Measurements from ENCODE around the gene MESP1. TPM values are rescaled to one million over a fixed set of nuclear protein-coding genes. Genes with fewer than 3 reads are reported as not detected.

MESP1 gene
- total and polyA plus RNA-seq, 2 of the 13 experiments (the other 11 are each of a cell fraction or from before 2014, with no cell fraction given), result not detected

DNA sequence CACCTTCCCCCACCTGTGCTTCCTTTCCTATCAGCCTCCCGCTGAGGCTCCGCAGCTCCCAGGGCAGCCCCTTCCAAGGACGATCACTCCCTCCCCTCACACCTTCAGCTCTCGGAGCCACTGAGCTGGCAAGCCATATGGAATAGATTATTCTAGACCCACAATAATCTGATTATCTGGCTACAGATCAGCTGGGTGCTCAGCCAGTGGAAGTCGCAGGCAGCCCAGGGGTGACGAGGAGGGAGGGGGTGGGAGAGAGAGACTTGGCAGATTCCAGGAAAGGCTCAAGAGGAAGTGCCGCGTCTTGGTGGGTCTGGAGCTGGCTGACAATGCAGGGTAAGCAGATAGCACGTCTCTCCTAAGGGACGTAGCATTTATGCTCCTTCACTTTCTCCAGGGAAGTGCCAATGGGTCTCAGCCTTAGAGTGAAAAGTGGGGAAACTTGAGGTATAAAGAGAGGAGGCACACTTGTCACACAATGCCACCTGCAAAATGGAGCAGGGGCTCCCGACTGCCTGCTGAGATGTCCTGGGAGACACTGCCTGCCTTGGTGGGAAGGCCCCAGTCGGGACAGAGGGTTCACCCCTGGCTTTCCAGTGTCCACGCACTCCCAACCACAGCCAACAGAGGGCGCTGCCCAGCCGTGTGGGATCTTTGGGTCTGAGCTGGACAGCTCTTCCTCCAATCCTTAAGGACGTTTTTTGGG, 9.4 kb upstream of the MESP1 start (continued):
- TF ChIP-seq ZNF558 (CRISPR knock-in tag; IDR thresholded peaks at IDR 0.05; ENCODE audit: borderline replicate concordance) (no peak), ZNF674 (CRISPR knock-in tag; IDR thresholded peaks at IDR 0.05; ENCODE audit: low read depth) (no peak), AHR (CRISPR knock-in tag; IDR thresholded peaks at IDR 0.05) (no peak), YY1 (IDR thresholded peaks at IDR 0.05; ENCODE audit: insufficient read depth, insufficient replicate concordance, low read depth, low read length) (peak; percentile 33), ZNF354B (CRISPR knock-in tag; IDR thresholded peaks at IDR 0.05) (no peak), SRSF9 (IDR thresholded peaks at IDR 0.05; ENCODE audit: borderline replicate concordance, insufficient read depth, low read depth, low read length, poor library complexity, severe bottlenecking) (no peak)
- TF ChIP-seq, protein P1, sequence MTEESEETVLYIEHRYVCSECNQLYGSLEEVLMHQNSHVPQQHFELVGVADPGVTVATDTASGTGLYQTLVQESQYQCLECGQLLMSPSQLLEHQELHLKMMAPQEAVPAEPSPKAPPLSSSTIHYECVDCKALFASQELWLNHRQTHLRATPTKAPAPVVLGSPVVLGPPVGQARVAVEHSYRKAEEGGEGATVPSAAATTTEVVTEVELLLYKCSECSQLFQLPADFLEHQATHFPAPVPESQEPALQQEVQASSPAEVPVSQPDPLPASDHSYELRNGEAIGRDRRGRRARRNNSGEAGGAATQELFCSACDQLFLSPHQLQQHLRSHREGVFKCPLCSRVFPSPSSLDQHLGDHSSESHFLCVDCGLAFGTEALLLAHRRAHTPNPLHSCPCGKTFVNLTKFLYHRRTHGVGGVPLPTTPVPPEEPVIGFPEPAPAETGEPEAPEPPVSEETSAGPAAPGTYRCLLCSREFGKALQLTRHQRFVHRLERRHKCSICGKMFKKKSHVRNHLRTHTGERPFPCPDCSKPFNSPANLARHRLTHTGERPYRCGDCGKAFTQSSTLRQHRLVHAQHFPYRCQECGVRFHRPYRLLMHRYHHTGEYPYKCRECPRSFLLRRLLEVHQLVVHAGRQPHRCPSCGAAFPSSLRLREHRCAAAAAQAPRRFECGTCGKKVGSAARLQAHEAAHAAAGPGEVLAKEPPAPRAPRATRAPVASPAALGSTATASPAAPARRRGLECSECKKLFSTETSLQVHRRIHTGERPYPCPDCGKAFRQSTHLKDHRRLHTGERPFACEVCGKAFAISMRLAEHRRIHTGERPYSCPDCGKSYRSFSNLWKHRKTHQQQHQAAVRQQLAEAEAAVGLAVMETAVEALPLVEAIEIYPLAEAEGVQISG (CRISPR knock-in tag; IDR thresholded peaks at IDR 0.05), result 0 out of 2 replicates have a peak, but pooled peaks have one; percentile 38
- TF ChIP-seq, protein P2, sequence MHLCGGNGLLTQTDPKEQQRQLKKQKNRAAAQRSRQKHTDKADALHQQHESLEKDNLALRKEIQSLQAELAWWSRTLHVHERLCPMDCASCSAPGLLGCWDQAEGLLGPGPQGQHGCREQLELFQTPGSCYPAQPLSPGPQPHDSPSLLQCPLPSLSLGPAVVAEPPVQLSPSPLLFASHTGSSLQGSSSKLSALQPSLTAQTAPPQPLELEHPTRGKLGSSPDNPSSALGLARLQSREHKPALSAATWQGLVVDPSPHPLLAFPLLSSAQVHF (CRISPR knock-in tag; IDR thresholded peaks at IDR 0.05), result no peak
- TF ChIP-seq, protein P3, sequence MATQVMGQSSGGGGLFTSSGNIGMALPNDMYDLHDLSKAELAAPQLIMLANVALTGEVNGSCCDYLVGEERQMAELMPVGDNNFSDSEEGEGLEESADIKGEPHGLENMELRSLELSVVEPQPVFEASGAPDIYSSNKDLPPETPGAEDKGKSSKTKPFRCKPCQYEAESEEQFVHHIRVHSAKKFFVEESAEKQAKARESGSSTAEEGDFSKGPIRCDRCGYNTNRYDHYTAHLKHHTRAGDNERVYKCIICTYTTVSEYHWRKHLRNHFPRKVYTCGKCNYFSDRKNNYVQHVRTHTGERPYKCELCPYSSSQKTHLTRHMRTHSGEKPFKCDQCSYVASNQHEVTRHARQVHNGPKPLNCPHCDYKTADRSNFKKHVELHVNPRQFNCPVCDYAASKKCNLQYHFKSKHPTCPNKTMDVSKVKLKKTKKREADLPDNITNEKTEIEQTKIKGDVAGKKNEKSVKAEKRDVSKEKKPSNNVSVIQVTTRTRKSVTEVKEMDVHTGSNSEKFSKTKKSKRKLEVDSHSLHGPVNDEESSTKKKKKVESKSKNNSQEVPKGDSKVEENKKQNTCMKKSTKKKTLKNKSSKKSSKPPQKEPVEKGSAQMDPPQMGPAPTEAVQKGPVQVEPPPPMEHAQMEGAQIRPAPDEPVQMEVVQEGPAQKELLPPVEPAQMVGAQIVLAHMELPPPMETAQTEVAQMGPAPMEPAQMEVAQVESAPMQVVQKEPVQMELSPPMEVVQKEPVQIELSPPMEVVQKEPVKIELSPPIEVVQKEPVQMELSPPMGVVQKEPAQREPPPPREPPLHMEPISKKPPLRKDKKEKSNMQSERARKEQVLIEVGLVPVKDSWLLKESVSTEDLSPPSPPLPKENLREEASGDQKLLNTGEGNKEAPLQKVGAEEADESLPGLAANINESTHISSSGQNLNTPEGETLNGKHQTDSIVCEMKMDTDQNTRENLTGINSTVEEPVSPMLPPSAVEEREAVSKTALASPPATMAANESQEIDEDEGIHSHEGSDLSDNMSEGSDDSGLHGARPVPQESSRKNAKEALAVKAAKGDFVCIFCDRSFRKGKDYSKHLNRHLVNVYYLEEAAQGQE (IDR thresholded peaks at IDR 0.05; ENCODE audit: borderline replicate concordance in 1 of 2, low read depth in 1 of 2, low read length in 2 of 2), result peak; percentile 10 to 84
- TF ChIP-seq, protein P4, sequence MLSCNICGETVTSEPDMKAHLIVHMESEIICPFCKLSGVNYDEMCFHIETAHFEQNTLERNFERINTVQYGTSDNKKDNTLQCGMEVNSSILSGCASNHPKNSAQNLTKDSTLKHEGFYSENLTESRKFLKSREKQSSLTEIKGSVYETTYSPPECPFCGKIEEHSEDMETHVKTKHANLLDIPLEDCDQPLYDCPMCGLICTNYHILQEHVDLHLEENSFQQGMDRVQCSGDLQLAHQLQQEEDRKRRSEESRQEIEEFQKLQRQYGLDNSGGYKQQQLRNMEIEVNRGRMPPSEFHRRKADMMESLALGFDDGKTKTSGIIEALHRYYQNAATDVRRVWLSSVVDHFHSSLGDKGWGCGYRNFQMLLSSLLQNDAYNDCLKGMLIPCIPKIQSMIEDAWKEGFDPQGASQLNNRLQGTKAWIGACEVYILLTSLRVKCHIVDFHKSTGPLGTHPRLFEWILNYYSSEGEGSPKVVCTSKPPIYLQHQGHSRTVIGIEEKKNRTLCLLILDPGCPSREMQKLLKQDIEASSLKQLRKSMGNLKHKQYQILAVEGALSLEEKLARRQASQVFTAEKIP (CRISPR knock-in tag; IDR thresholded peaks at IDR 0.05; ENCODE audit: borderline replicate concordance), result no peak
- TF ChIP-seq, protein P5, sequence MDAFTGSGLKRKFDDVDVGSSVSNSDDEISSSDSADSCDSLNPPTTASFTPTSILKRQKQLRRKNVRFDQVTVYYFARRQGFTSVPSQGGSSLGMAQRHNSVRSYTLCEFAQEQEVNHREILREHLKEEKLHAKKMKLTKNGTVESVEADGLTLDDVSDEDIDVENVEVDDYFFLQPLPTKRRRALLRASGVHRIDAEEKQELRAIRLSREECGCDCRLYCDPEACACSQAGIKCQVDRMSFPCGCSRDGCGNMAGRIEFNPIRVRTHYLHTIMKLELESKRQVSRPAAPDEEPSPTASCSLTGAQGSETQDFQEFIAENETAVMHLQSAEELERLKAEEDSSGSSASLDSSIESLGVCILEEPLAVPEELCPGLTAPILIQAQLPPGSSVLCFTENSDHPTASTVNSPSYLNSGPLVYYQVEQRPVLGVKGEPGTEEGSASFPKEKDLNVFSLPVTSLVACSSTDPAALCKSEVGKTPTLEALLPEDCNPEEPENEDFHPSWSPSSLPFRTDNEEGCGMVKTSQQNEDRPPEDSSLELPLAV (CRISPR knock-in tag; conservative IDR thresholded peaks at IDR 0.05; ENCODE audit: low read depth), result no peak
- TF ChIP-seq, protein P6, sequence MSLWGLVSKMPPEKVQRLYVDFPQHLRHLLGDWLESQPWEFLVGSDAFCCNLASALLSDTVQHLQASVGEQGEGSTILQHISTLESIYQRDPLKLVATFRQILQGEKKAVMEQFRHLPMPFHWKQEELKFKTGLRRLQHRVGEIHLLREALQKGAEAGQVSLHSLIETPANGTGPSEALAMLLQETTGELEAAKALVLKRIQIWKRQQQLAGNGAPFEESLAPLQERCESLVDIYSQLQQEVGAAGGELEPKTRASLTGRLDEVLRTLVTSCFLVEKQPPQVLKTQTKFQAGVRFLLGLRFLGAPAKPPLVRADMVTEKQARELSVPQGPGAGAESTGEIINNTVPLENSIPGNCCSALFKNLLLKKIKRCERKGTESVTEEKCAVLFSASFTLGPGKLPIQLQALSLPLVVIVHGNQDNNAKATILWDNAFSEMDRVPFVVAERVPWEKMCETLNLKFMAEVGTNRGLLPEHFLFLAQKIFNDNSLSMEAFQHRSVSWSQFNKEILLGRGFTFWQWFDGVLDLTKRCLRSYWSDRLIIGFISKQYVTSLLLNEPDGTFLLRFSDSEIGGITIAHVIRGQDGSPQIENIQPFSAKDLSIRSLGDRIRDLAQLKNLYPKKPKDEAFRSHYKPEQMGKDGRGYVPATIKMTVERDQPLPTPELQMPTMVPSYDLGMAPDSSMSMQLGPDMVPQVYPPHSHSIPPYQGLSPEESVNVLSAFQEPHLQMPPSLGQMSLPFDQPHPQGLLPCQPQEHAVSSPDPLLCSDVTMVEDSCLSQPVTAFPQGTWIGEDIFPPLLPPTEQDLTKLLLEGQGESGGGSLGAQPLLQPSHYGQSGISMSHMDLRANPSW (CRISPR knock-in tag; IDR thresholded peaks at IDR 0.05; ENCODE audit: borderline replicate concordance), result no peak
- TF ChIP-seq, protein P7, sequence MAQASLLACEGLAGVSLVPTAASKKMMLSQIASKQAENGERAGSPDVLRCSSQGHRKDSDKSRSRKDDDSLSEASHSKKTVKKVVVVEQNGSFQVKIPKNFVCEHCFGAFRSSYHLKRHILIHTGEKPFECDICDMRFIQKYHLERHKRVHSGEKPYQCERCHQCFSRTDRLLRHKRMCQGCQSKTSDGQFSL (CRISPR knock-in tag; IDR thresholded peaks at IDR 0.05), result no peak

Data from HepG2 (cell line).